Measurements from ENCODE around the gene CENPL. TPM values are rescaled to one million over a fixed set of nuclear protein-coding genes. Genes with fewer than 3 reads are reported as not detected.
"Not testable (repeated sequence)": the region's sequence is repeated elsewhere in the genome, so short reads cannot be mapped to it uniquely, and the experiment has no call there.

Gene CENPL
- total RNA-seq, 1 donor from 2014 or later, result 5.3 TPM

DNA sequence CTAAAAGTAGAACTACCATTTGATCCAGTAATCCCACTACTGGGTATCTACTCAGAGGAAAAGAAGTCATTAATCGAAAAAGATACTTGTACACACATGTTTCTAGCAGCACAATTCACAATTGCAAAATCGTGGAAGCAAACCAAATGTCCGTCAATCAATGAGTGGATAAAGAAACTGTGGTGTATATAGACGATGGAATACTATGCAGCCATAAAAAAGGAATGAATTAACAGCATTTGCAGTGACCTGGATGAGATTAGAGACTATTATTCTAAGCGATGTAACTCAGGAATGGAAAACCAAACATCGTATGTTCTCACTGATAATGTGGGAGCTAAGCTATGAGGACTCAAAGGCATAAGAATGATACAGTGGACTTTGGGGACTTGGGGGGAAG lies 60.4 kb downstream of the CENPL start:
- not testable (repeated sequence) for DNase-seq (ENCODE audit: extremely low read depth, low read depth, low spot score)

DNA sequence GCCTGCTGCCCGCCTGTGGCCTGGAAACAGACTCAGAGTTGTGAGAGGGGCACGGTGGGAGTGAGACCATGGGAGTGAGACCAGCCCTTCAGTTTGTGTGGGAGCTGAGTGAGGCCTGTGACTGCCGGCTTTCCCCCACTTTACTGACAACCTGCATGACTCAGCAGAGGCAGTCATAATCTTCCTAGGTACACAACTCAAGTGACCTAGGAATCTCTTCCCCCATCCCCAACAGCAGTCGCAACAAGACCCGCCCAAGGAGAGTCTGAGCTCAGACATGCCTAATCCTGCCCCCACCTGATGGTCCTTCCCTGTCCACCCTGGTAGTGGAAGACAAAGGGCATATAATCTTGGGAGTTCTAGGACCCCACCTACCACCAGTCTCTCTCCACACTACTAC lies 65.7 kb downstream of the CENPL start:
- no peak for DNase-seq (ENCODE audit: extremely low read depth, low read depth, low spot score)

DNA sequence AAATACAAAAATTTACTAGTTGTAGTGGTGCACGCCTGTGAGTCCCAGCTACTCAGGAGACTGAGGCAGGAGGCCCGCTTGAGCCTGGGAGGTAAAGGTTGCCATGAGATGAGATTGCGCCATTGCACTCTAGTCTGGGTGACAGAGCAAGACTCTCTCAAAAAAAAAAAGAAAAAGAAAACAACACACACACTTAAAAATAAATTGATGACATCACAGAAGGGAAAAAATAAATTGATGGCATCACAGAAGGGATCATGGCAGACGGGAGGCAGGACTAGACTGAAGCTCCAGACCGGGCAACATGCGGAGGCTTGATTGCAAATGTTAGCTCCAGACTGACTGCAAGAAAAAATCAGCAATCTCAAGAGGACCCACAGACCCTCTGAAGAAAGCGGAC lies 66.6 kb downstream of the CENPL start:
- DNase-seq (ENCODE audit: extremely low read depth, low read depth, low spot score), result no peak

DNA sequence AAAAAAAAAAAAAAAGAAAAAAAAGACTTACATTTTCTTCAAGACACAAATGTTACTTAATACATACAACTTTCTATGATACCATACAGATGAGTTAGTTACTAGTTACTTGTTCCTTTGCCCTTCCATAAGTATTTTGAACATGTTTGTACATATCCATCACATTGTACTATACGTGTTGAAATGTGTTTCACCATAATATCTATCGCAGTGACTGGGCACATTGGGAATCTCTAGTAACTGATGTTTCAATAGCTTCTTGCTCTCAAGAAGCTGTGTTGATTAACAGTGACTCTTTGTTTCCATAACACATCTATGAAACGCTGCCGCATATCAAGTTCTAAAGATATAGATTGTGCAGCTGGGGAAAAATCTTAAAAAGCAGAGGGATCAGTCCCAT lies 67.0 kb downstream of the CENPL start:
- no peak for DNase-seq (ENCODE audit: extremely low read depth, low read depth, low spot score)

DNA sequence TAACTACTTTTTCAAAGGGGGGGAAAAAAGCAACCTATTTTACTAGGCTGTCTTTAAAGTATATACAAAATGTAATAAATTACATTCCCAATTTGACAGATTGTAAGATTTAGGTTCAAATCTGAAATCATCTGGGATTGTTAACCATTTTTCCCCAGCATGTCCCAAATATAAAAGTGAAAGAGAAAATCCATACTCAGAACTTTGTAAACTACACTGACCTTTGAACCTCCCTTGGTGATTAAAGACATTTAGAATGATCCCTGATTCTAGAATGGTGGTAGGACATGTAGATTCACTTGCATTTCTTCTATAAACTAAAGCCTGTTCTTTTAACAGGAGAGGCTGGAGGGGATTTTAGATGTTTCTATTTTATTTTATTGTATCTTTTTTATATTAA lies 70.9 kb downstream of the CENPL start:
- no peak for DNase-seq (ENCODE audit: extremely low read depth, low read depth, low spot score)

Other genes starting within 250 kb of the CENPL start
- gene SLC9C2, start 221.8 kb downstream of the CENPL start, total RNA-seq, result not detected in 2 replicates
- not detected in 2 replicates for gene TEX50, start 189.5 kb downstream of the CENPL start, total RNA-seq
- 0.64 TPM in 1 of 2 replicates, not detected in the other for gene ANKRD45, start 155.0 kb downstream of the CENPL start, total RNA-seq
- 23.0 and 29.4 TPM in 2 replicates for gene KLHL20, start 109.9 kb downstream of the CENPL start, total RNA-seq
- gene DARS2, start 210 bp downstream of the CENPL start, total RNA-seq, result 18.8 and 18.9 TPM in 2 replicates
- 229 and 265 TPM in 2 replicates for gene GAS5, start 43.1 kb upstream of the CENPL start, total RNA-seq
- gene ZBTB37, start 43.5 kb upstream of the CENPL start, total RNA-seq, result 4.6 and 5.0 TPM in 2 replicates
- 0.18 TPM in 1 of 2 replicates, not detected in the other for gene SERPINC1, start 92.4 kb upstream of the CENPL start, total RNA-seq
- gene RC3H1, start 197.5 kb upstream of the CENPL start, total RNA-seq, result 14.5 and 22.8 TPM in 2 replicates

Measured in glomerular endothelial cell (primary cell).